ENCODE data around the gene PAK1IP1.

DNA sequence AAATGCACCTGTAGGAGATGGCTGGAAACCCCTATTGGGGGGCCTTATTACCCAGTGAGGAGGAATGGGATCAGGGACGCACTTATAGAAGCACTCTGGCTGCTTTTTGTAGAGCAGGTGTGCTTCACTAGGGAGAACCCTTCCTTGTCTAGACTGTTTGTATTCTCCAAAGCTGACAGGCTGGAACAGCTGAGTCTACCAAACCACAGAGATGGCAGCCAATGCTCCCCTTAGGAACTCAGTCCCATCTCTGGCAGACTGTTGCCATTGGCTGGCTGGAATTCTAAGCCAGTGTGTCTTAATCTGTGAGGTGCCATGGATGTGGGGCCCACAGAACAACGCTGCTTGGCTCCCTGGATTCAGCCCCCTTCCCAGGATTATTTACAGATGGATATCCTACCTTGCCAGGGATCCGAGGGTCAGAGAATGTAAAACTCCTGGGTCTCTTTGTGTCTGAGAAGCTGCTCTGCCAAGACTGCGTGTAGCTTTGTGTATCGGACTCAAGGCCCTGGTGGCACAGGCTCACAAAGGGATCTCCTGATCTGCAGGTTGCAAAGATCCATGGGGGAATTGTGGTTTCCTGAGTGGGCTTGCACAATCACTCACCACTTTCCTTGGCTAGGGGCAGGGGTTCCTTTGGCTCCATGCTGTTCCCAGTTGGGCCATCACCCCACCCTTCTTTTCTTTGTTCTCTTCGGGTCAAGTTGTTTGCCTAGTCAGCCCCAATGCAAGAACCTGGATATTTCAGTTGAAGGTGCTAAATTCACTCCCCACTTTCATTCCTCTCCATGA, 26.4 kb upstream of the PAK1IP1 start:
- TF ChIP-seq, protein P1, sequence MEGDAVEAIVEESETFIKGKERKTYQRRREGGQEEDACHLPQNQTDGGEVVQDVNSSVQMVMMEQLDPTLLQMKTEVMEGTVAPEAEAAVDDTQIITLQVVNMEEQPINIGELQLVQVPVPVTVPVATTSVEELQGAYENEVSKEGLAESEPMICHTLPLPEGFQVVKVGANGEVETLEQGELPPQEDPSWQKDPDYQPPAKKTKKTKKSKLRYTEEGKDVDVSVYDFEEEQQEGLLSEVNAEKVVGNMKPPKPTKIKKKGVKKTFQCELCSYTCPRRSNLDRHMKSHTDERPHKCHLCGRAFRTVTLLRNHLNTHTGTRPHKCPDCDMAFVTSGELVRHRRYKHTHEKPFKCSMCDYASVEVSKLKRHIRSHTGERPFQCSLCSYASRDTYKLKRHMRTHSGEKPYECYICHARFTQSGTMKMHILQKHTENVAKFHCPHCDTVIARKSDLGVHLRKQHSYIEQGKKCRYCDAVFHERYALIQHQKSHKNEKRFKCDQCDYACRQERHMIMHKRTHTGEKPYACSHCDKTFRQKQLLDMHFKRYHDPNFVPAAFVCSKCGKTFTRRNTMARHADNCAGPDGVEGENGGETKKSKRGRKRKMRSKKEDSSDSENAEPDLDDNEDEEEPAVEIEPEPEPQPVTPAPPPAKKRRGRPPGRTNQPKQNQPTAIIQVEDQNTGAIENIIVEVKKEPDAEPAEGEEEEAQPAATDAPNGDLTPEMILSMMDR (conservative IDR thresholded peaks at IDR 0.05): no peak
- TF ChIP-seq ZFX (IDR thresholded peaks at IDR 0.05): no peak
